H1 (cell line): ENCODE data around the gene SMTNL1. TPM values are rescaled to one million over a fixed set of nuclear protein-coding genes. Genes with fewer than 3 reads are reported as not detected.

Experiments used
- ASH2L ChIP-seq: fragments of 200-600, 300-600 bp; sonication (generic); IDR thresholded peaks from one replicate; pipeline ENCODE4 v1.7.1; 2017; ENCODE audit warnings: low read length
- POLR2AphosphoS5 ChIP-seq: IDR thresholded peaks from 2 replicates; pipeline ENCODE4 v1.6.1; 2011; ENCODE audit warnings: low read depth, low read length
- polyA plus RNA-seq, 7 experiments: library from polyadenylated mRNA; depleted of rRNA in 3 of 7; stranded (reverse) in 5 of 7; unstranded in 2 of 7; fragments of >200 nt in 5 of 7; fragments of 200-250 nt in 2 of 7; gene quantifications; 1 replicate in 5 of 7; 2 replicates in 1 of 7; 4 replicates in 1 of 7; pipeline versions ENCODE4 v1.2.1 to v1.2.3, GENCODE V29; 2011 to 2013; ENCODE audit warnings: missing spikeins in 2 of 7, mixed read lengths in 2 of 7
- total RNA-seq: library from RNA; stranded (reverse); fragmentation: NEBNext Ultra II Directional; extraction: Animal tissue kit (Norgen Biotek cat#: 25700); gene quantifications from 2 replicates; pipeline ENCODE4 v1.2.1, GENCODE V29; 2021
- TF ChIP-seq, protein P1 (sequence below): IDR thresholded peaks from 2 replicates; pipeline ENCODE4 v1.6.1; 2011; ENCODE audit warnings: low read depth, mild to moderate bottlenecking, low read length; ENCODE audit not compliant: insufficient read depth

Gene SMTNL1
- total and polyA plus RNA-seq, 2 of the 8 experiments (the other 6 are each of a cell fraction or from before 2014, with no cell fraction given): 0.18 TPM; not detected in 1

DNA sequence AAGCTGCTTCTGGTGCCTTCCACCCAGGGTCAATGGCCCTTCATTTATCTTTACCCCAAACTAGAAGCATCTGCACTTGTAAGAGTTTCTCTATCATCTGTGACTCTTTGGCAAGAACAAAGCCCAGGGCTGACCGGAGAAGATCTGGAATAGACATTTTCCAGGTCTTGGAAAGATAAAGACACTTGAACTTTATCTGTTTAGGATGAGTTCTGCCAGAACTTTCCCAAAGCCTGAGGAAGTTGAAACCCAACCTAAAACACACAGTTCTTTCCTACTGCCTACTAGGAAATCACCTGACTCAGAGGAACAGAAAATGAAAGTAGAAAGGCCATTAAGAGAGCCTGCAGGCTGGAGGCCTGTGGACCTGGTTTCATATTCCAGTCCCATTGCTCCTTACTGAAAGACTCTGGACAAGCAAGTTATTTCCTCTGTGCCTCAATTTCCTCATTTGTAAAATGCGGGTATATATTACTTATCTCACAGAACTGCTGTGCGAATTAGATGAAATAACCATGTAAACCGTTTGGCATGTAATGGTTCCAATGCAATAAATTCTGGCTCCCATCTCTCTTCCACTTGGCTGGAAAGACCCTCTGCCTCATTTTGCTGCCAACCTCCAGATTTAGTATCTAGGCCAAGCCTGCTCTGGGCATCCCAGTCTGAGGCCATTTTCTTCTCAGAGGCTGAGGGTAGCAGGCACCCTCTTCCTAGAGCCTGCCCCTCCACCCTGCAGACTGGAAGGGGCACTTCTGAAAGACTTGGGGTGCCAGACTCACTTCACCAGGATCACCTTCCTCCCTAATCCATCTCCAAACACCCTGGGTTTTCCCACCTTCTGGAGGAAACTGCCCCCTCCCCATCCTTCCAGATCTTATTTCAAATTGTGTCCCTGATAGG is 28.9 kb downstream of the SMTNL1 start (continued):
- TF ChIP-seq ASH2L (no peak), POLR2AphosphoS5 (no peak)
- TF ChIP-seq, protein P1, sequence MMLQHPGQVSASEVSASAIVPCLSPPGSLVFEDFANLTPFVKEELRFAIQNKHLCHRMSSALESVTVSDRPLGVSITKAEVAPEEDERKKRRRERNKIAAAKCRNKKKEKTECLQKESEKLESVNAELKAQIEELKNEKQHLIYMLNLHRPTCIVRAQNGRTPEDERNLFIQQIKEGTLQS: no peak
